Measurements from ENCODE around the gene BICD1. TPM values are rescaled to one million over a fixed set of nuclear protein-coding genes. Genes with fewer than 3 reads are reported as not detected.

Gene BICD1
- total RNA-seq (2022; extraction: Qiagen RNA extraction; ENCODE audit: low read depth), result 12.2 to 16.0 TPM (median 13.9 TPM) in 5 replicates

DNA sequence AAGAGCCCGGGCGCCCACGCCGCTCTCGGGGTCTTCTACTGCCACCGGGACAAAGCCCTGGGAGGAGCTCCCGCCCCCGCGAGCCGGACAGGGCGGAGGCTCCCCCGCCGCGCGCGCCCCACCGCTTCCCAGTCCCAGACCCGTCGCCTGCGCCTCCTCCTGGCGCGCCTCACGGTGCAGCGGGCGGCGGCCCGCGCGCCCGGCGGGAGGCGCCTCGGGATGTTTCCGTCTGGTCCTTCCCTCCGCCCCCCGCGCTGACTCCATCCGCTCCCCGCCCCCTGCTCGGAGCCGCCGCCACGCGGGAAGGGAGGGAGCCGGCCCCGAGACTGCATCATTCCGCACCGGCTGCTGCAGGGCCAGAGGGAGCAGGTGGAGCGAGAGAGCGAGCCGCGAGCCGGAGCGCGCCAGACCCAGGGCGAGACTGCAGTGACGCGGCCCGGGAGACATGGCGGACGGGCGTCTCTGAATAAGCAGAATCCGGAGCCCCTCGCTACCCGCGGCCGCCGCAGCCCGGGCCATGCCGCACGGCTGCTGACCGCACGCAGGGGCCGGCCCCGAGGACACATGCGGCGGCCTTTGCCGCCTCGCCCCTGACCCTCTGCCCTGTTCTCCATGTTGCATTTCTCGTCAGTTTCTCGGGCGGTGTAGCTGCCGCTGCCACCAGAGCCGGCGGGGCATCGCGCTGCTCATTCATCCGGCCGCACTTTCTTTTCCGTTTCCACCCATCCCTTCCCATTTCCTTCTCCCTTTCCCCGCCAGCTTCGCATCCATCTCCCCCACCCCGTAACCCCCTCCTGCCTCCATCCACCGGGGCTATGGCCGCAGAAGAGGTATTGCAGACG, at the start of gene BICD1:
Gene BICD1 (plus strand): TSS at position 331 of the 842 bp plus-strand sequence. CDS start 485 bp downstream, at position 816.

DNA sequence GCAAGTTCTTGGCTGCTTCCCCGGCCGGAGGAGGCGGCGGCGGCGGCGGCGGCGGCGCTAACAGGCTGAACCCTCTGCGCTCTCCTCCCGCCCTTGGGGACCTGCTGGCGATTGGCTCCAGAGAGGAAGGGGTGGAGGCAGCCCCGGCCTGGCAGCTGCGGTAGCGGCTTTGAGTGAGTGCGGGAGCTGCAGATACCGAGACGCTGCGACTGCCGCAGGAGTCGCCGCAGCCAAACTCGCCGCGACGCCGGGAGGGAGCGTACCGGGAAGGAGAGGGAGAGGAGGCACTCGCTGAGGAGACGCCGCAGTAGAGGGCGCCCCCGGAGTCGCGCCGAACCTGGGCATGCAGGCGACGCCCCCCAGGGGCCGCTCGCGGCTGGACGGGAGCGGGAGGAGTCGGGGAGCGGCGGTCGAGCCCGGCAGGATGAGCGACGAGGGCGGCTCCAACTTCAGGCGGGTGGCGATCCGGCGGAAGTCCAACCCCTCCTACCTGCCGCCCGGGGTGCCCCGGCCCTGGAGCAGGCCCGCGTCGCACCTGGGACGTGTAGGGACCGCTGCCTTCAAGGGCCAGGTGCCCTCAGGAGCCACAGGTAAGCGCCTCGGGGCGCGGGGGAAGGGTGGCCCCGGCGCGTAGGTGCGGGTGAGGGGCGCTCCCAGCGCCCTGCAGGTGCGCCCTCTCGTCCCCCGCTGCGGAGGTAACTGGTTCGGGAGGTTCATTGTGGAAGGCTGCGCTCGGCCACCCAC, 292.9 kb downstream of the BICD1 start, which contains the start of gene FGD4:
Gene FGD4 (plus strand): TSS at position 189 of the 744 bp plus-strand sequence.

Other genes starting within 250 kb of the BICD1 start
- gene RESF1, start 147.4 kb upstream of the BICD1 start, total RNA-seq (2022; extraction: Qiagen RNA extraction; ENCODE audit: low read depth), result 13.2 to 18.8 TPM (median 16.3 TPM) in 5 replicates